HTR-8/SVneo (cell line): Measurements from ENCODE around the gene FAM114A2.

Experiments
- DNase-seq: peaks from one replicate; pipeline ENCODE4 v3.0.0; 2011; ENCODE audit warnings: low spot score, mixed read lengths; ENCODE audit not compliant: insufficient read length
- FAIRE-seq: peaks from 2 replicates; lab custom pipeline; 2011; peaks lifted over from hg19 to GRCh38; lab: Jason Lieb, UNC

Gene FAM114A2

GRCh38 chr5:153991168-153991567 lies 47.5 kb downstream of the FAM114A2 start:
- DNase-seq, result no peak
- no peak for FAIRE-seq

- DNase-seq, result no peak
- FAIRE-seq, result no peak
Observed at GRCh38 chr5:153988510-153988909, 50.2 kb downstream of the FAM114A2 start.

GRCh38 chr5:153987301-153987700 lies 51.4 kb downstream of the FAM114A2 start:
- no peak for FAIRE-seq
- DNase-seq, result no peak

- no peak for FAIRE-seq
- DNase-seq, result no peak
Observed at GRCh38 chr5:153985498-153985897, 53.2 kb downstream of the FAM114A2 start.

GRCh38 chr5:153983885-153984284 lies 54.8 kb downstream of the FAM114A2 start:
- no peak for FAIRE-seq
- DNase-seq, result no peak

- DNase-seq (no peak), FAIRE-seq (no peak)
Observed at GRCh38 chr5:153981905-153982605, 56.7 kb downstream of the FAM114A2 start.

GRCh38 chr5:153979028-153979783 lies 59.5 kb downstream of the FAM114A2 start:
- FAIRE-seq, result no peak
- DNase-seq, result no peak

GRCh38 chr5:153974813-153975163 lies 63.9 kb downstream of the FAM114A2 start:
- FAIRE-seq (no peak), DNase-seq (no peak)

GRCh38 chr5:153974131-153974812 lies 64.4 kb downstream of the FAM114A2 start:
- DNase-seq (peak; percentile 64), FAIRE-seq (no peak)

- DNase-seq (no peak), FAIRE-seq (no peak)
Observed at GRCh38 chr5:153972240-153972639, 66.5 kb downstream of the FAM114A2 start.

GRCh38 chr5:153970496-153970895 lies 68.2 kb downstream of the FAM114A2 start:
- FAIRE-seq (no peak), DNase-seq (no peak)

GRCh38 chr5:153969563-153969895 lies 69.2 kb downstream of the FAM114A2 start:
- DNase-seq (no peak), FAIRE-seq (no peak)

GRCh38 chr5:153968761-153969562 lies 69.7 kb downstream of the FAM114A2 start:
- DNase-seq (no peak), FAIRE-seq (no peak)

- peak; percentile 86 for FAIRE-seq
Observed at GRCh38 chr5:153964880-153965645, 73.6 kb downstream of the FAM114A2 start.

GRCh38 chr5:153964191-153964879 lies 74.4 kb downstream of the FAM114A2 start:
- DNase-seq (no peak), FAIRE-seq (no peak)

More at GRCh38 chr5:153964880-153965645, 73.6 kb downstream of the FAM114A2 start:
- peak; percentile 67 for DNase-seq

GRCh38 chr5:153960269-153961215 lies 78.2 kb downstream of the FAM114A2 start:
- DNase-seq (peak; percentile 35), FAIRE-seq (peak; percentile 57)

GRCh38 chr5:153959134-153959957 lies 79.4 kb downstream of the FAM114A2 start:
- FAIRE-seq, result no peak

More at GRCh38 chr5:153959134-153959957, 79.4 kb downstream of the FAM114A2 start:
- DNase-seq, result peak; percentile 72
